OCI-LY7 (cell line): ENCODE results near the gene CNDP2. TPM values are rescaled to one million over a fixed set of nuclear protein-coding genes. Genes with fewer than 3 reads are reported as not detected.
"Not testable (repeated sequence)": the region's sequence is repeated elsewhere in the genome, so short reads cannot be mapped to it uniquely, and the experiment has no call there.

Experiments used
- BruUV-seq: library from RNA; stranded (reverse); fragments of 400-500 nt; replicated peaks from 2 replicates; lab custom pipeline; 2021; lab: Mats Ljungman, UMichigan
- CTCF ChIA-PET: fragments of 300-600 bp; sonication (Branson Sonifier 250); formaldehyde crosslinking; loops from one replicate; lab custom pipeline; 2022; ENCODE audit warnings: antibody characterized with exemption; ENCODE audit not compliant: unreplicated experiment; lab: Charles Lee
- POLR2A ChIA-PET: fragments of 300-600 bp; sonication (Branson Sonifier 250); formaldehyde crosslinking; loops from one replicate; lab custom pipeline; 2022; ENCODE audit warnings: antibody characterized with exemption; lab: Charles Lee
- DNase-seq: peaks from one replicate; pipeline ENCODE4 v3.0.0-alpha.2; 2015; ENCODE audit warnings: low spot score
- H2AFZ ChIP-seq: fragments of 200-600 bp; sonication (generic), shearing (Covaris generic); 2 replicates; pipeline ENCODE4 v1.6.1; 2014; ENCODE audit warnings: mild to moderate bottlenecking, antibody characterized with exemption, low read length, moderate library complexity
- H3K27ac ChIP-seq: fragments of 200-600 bp; sonication (generic); 2 replicates; pipeline ENCODE4 v1.5.1; 2014; ENCODE audit warnings: mixed run types, low read depth, mild to moderate bottlenecking, moderate library complexity, low read length, inconsistent platforms; ENCODE audit not compliant: poor library complexity, severe bottlenecking
- H3K36me3 ChIP-seq: fragments of 200-600 bp; sonication (generic); 2 replicates; pipeline ENCODE4 v1.6.1; 2014; ENCODE audit warnings: mild to moderate bottlenecking, antibody characterized with exemption, low read length, moderate library complexity, mixed read lengths; ENCODE audit not compliant: insufficient read depth
- H3K4me1 ChIP-seq: fragments of 200-600 bp; sonication (generic); 2 replicates; pipeline ENCODE4 v1.5.1; 2014; ENCODE audit warnings: mild to moderate bottlenecking, low read length; ENCODE audit not compliant: insufficient read depth, poor library complexity, severe bottlenecking
- H3K4me2 ChIP-seq: fragments of 200-600 bp; sonication (generic); 2 replicates; pipeline ENCODE4 v1.6.1; 2014; ENCODE audit warnings: mild to moderate bottlenecking, low read length
- H3K4me3 ChIP-seq: fragments of 200-600 bp; sonication (generic); 2 replicates; pipeline ENCODE4 v1.5.1; 2014; ENCODE audit warnings: mild to moderate bottlenecking, low read depth, low read length; ENCODE audit not compliant: poor library complexity, severe bottlenecking
- H3K79me2 ChIP-seq: fragments of 200-600 bp; sonication (generic); 2 replicates; pipeline ENCODE4 v1.6.1; 2016; ENCODE audit warnings: low read depth, mild to moderate bottlenecking, low read length, moderate library complexity, mixed read lengths; ENCODE audit not compliant: insufficient read depth
- H3K9me2 ChIP-seq: fragments of 200-600 bp; sonication (generic); 2 replicates; pipeline ENCODE4 v1.6.1; 2016; ENCODE audit warnings: mild to moderate bottlenecking, low read length, mixed read lengths; ENCODE audit not compliant: insufficient read depth
- H3K9me3 ChIP-seq: fragments of 200-600 bp; sonication (generic); 2 replicates; pipeline ENCODE4 v1.6.1; 2014; ENCODE audit warnings: mild to moderate bottlenecking, mixed run types, low read length, mixed read lengths
- H4K20me1 ChIP-seq: fragments of 200-600 bp; sonication (generic); 2 replicates; pipeline ENCODE4 v1.6.1; 2014; ENCODE audit warnings: mild to moderate bottlenecking, antibody characterized with exemption, low read length, moderate library complexity, mixed read lengths; ENCODE audit not compliant: insufficient read depth
- EZH2phosphoT487 ChIP-seq: fragments of 200-600 bp; sonication (generic); IDR thresholded peaks from 2 replicates; pipeline ENCODE4 v1.6.1; 2018; ENCODE audit warnings: low read depth, borderline replicate concordance, mild to moderate bottlenecking, mixed run types, antibody characterized with exemption, low read length, moderate library complexity, mixed read lengths
- intact Hi-C: fragments of 100-400 bp; cut with micrococcal nuclease; formaldehyde crosslinking; loops from one replicate; pipeline ENCODE4 v1.10.0; 2022; ENCODE audit not compliant: unreplicated experiment
- total RNA-seq, 2 experiments: library from RNA; depleted of rRNA in 1 of 2; stranded (reverse); fragments of >200 nt in 1 of 2; shearing (Covaris generic) in 1 of 2; gene quantifications; 2 replicates each; pipeline ENCODE4 v1.2.3, GENCODE V29; 2014 to 2022
- TF ChIP-seq, protein P1 (sequence below): fragments of 200-600 bp; sonication (generic); conservative IDR thresholded peaks from 2 replicates; pipeline ENCODE4 v1.5.1; 2014; ENCODE audit warnings: mild to moderate bottlenecking, antibody characterized with exemption, low read length, moderate library complexity, mixed read lengths

Gene CNDP2
- total RNA-seq, 2 experiments from 2014 or later = 28.5 to 94.8 TPM

DNA sequence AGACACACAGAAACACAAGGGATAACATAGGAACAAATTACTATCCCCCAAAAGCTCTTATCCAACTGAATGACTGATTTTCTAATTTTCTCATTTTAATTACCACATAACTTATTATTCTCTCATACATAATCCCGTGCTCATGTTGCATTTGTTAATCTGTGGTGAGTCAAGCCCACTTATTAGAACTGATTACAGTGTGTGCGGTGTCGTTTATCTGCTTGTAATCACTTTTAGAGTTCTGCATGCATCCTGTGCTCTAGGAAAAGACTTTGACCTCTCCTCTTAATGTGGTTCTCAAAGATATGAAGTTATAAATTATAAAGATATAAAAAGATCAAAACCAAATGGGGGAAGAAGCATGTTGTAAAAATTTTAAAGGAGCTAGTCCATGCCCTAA lies 67.8 kb downstream of the CNDP2 start:
- no peak overlapping the region for H3K4me3 ChIP-seq
- no peak for DNase-seq
- no peaks in the 10 kb centered on the region for H3K9me3 ChIP-seq
- no peaks in the 10 kb centered on the region for H3K36me3 ChIP-seq
- no peaks in the 10 kb centered on the region for H3K9me2 ChIP-seq
- no TSS peak for BruUV-seq
- POLR2A ChIA-PET = no interaction called here
- intact Hi-C loops = no loop called here
- CTCF ChIA-PET = no interaction called here
- no peaks in the 10 kb centered on the region for H4K20me1 ChIP-seq
- H2AFZ ChIP-seq = no peak overlapping the region
- H3K27ac ChIP-seq = no peak overlapping the region
- no peak overlapping the region for H3K4me2 ChIP-seq
- TF ChIP-seq, protein P1, sequence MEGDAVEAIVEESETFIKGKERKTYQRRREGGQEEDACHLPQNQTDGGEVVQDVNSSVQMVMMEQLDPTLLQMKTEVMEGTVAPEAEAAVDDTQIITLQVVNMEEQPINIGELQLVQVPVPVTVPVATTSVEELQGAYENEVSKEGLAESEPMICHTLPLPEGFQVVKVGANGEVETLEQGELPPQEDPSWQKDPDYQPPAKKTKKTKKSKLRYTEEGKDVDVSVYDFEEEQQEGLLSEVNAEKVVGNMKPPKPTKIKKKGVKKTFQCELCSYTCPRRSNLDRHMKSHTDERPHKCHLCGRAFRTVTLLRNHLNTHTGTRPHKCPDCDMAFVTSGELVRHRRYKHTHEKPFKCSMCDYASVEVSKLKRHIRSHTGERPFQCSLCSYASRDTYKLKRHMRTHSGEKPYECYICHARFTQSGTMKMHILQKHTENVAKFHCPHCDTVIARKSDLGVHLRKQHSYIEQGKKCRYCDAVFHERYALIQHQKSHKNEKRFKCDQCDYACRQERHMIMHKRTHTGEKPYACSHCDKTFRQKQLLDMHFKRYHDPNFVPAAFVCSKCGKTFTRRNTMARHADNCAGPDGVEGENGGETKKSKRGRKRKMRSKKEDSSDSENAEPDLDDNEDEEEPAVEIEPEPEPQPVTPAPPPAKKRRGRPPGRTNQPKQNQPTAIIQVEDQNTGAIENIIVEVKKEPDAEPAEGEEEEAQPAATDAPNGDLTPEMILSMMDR = no peak
- no peak for TF ChIP-seq EZH2phosphoT487
- no peaks in the 10 kb centered on the region for H3K4me1 ChIP-seq
- no peaks in the 10 kb centered on the region for H3K79me2 ChIP-seq

DNA sequence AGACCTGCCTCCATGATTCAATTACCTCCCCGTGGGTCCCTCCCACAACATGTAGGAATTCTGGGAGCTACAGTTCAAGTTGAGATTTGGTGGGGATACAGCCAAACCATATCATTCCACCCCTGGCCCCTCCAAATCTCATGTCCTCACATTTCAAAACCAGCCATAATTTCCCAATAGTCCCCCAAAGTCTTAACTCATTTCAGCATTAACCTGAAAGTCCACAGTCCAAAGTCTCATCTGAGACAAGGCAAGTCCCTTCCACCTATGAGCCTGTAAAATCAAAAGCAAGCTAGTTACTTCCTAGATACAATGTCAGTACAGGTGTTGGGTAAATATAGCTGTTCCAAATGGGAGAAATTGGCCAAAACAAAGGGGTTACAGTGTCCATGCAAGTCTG lies 69.0 kb downstream of the CNDP2 start:
- H4K20me1 ChIP-seq, H2AFZ ChIP-seq, BruUV-seq, DNase-seq, H3K36me3 ChIP-seq, H3K27ac ChIP-seq, H3K9me3 ChIP-seq, H3K9me2 ChIP-seq, intact Hi-C loops, POLR2A ChIA-PET, H3K4me2 ChIP-seq, H3K4me3 ChIP-seq, CTCF ChIA-PET, H3K4me1 ChIP-seq, H3K79me2 ChIP-seq: not testable (repeated sequence)

DNA sequence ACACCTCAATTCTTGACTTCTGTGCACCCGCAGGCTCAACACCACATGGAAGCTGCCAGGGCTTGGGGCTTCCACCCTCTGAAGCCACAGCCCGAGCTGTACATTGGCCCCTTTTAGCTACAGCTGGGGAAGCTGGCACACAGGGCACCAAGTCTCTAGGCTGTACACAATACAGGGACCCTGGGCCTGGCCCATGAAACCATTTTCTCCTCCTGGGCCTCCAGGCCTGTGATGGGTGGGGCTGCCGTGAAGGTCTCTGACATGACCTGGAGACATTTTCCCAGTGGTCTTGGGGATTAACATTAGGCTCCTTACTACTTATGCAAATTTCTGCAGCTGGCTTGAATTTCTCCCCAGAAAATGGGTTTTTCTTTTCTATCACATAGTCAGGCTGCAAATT lies 69.8 kb downstream of the CNDP2 start:
- DNase-seq, H3K9me2 ChIP-seq, intact Hi-C loops, BruUV-seq, H3K4me3 ChIP-seq, POLR2A ChIA-PET, H3K79me2 ChIP-seq, H3K9me3 ChIP-seq, H3K36me3 ChIP-seq, CTCF ChIA-PET, H4K20me1 ChIP-seq, H3K27ac ChIP-seq, H3K4me2 ChIP-seq, H2AFZ ChIP-seq, H3K4me1 ChIP-seq: not testable (repeated sequence)

DNA sequence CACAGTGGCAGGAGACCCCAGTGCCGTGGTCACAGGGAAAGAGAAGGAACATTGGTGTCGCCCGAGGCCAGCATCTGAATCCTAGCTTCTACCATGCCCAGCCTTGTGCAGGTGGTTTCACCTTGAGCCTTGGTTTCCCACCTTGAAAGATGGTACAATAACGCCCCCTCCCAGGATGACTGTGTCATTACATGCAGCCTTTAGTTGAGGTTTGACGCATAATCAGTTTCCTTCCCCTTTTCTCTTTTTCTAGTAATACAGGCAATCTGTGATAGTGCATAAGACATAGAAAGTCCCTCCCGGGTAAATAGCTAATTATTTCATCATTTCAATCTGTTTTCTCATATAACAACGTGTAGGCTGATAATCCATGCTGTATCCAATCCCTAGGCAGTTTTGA lies 71.7 kb downstream of the CNDP2 start:
- Histone ChIP-seq H3K9me3 (no peaks in the 10 kb centered on the region), H3K79me2 (no peaks in the 10 kb centered on the region), H4K20me1 (no peaks in the 10 kb centered on the region), H3K4me2 (no peak overlapping the region), H3K36me3 (no peaks in the 10 kb centered on the region), H3K27ac (no peak overlapping the region), H3K4me1 (no peaks in the 10 kb centered on the region), H3K9me2 (no peaks in the 10 kb centered on the region), H3K4me3 (no peak overlapping the region), H2AFZ (no peak overlapping the region)
- no peak for DNase-seq
- CTCF ChIA-PET = no interaction called here
- TF ChIP-seq, protein P1 = 0 out of 2 replicates have a peak, but pooled peaks have one; percentile 12
- TF ChIP-seq EZH2phosphoT487 = no peak
- BruUV-seq = no TSS peak
- intact Hi-C loops = no loop called here
- POLR2A ChIA-PET = no interaction called here
